HepG2 (cell line): ENCODE results near the gene TMIGD2. TPM values are rescaled to one million over a fixed set of nuclear protein-coding genes. Genes with fewer than 3 reads are reported as not detected.

Experiments used
- BRD4 ChIP-seq: sonication (generic); formaldehyde crosslinking; IDR thresholded peaks from 2 replicates; pipeline ENCODE4 v1.4.0; 2020; ENCODE audit warnings: missing genetic modification reagents
- EZH2 ChIP-seq: conservative IDR thresholded peaks from 2 replicates; pipeline ENCODE4 v1.6.1; 2012; ENCODE audit warnings: mild to moderate bottlenecking, low read depth, low read length, moderate library complexity
- FLYWCH1 ChIP-seq: sonication (generic); formaldehyde crosslinking; IDR thresholded peaks from 2 replicates; pipeline ENCODE4 v1.8.1; 2023; ENCODE audit warnings: mild to moderate bottlenecking, missing genetic modification reagents
- GPBP1L1 ChIP-seq: sonication (generic); formaldehyde crosslinking; IDR thresholded peaks from 2 replicates; pipeline ENCODE4 v1.5.0; 2020; ENCODE audit warnings: mild to moderate bottlenecking, missing genetic modification reagents
- NR2F1 ChIP-seq, 2 experiments: fragments of 450-650 bp in 1 of 2; formaldehyde crosslinking in 1 of 2; IDR thresholded peaks; 2 replicates each; pipeline versions ENCODE4 v1.5.0 to v1.6.1; 2016 to 2020; ENCODE audit warnings: mild to moderate bottlenecking in 1 of 2, missing compliant biosample characterization in 1 of 2, missing genetic modification reagents in 1 of 2, moderate library complexity in 1 of 2
- TOE1 ChIP-seq: sonication (generic); formaldehyde crosslinking; IDR thresholded peaks from 2 replicates; pipeline ENCODE4 v1.4.0; 2020; ENCODE audit warnings: mild to moderate bottlenecking, missing genetic modification reagents
- TOPORS ChIP-seq: sonication (generic); formaldehyde crosslinking; IDR thresholded peaks from 2 replicates; pipeline ENCODE4 v1.8.0; 2023; ENCODE audit warnings: mild to moderate bottlenecking, missing genetic modification reagents
- TSC22D2 ChIP-seq: sonication (generic); formaldehyde crosslinking; IDR thresholded peaks from 2 replicates; pipeline ENCODE4 v1.5.1; 2020; ENCODE audit warnings: missing genetic modification reagents, mild to moderate bottlenecking, borderline replicate concordance
- ZBTB20 ChIP-seq: sonication (generic); formaldehyde crosslinking; IDR thresholded peaks from 2 replicates; pipeline ENCODE4 v1.8.1; 2023; ENCODE audit warnings: missing genetic modification reagents, low read depth, mild to moderate bottlenecking, borderline replicate concordance
- ZBTB3 ChIP-seq: sonication (generic); formaldehyde crosslinking; IDR thresholded peaks from 2 replicates; pipeline ENCODE4 v1.4.0; 2020; ENCODE audit warnings: low read depth, mild to moderate bottlenecking, moderate library complexity, missing genetic modification reagents, borderline replicate concordance
- ZNF407 ChIP-seq: sonication (generic); formaldehyde crosslinking; IDR thresholded peaks from one replicate; pipeline ENCODE4 v1.5.1; 2020; ENCODE audit warnings: mild to moderate bottlenecking, missing genetic modification reagents; ENCODE audit errors: not compliant biosample characterization
- ZNF572 ChIP-seq: sonication (generic); formaldehyde crosslinking; IDR thresholded peaks from 2 replicates; pipeline ENCODE4 v1.5.1; 2020; ENCODE audit warnings: mild to moderate bottlenecking, missing genetic modification reagents
- ZNF7 ChIP-seq: IDR thresholded peaks from 2 replicates; pipeline ENCODE4 v1.6.1; 2016; ENCODE audit warnings: missing biosample characterization, missing genetic modification reagents
- polyA plus RNA-seq, 8 experiments: library from polyadenylated mRNA; depleted of rRNA in 3 of 8; stranded (reverse) in 7 of 8; unstranded in 1 of 8; fragments of >200 nt; fragmentation: Illumina TruSeq in 4 of 8; extraction: Trizol in 4 of 8; gene quantifications; 2 replicates each; pipeline versions ENCODE4 v1.2.1 to v1.2.3, GENCODE V29; 2011 to 2016; ENCODE audit warnings: low read depth in 4 of 8, missing spikeins in 1 of 8, mixed read lengths in 1 of 8; ENCODE audit not compliant: insufficient read depth in 1 of 8
- total RNA-seq, 5 experiments: library from RNA; depleted of rRNA; stranded (reverse); fragments of >200 nt; fragmentation: Illumina TruSeq; extraction: Trizol; gene quantifications; 2 replicates each; pipeline ENCODE4 v1.2.3, GENCODE V29; 2016; ENCODE audit warnings: low read depth in 1 of 5
- TF ChIP-seq, protein P1 (sequence below): sonication (generic); formaldehyde crosslinking; IDR thresholded peaks from 2 replicates; pipeline ENCODE4 v1.4.0; 2020; ENCODE audit warnings: low read depth, missing genetic modification reagents

TMIGD2 gene
- total and polyA plus RNA-seq, 2 of the 13 experiments (the other 11 are each of a cell fraction or from before 2014, with no cell fraction given): 0.11 to 1.0 TPM

- TF ChIP-seq ZNF407 (CRISPR knock-in tag) (peak; percentile 53), ZNF572 (CRISPR knock-in tag) (peak; percentile 79; the same call in 1 of the 2 replicates), FLYWCH1 (no peak), BRD4 (CRISPR knock-in tag) (peak; percentile 52; the same call in 1 of the 2 replicates), GPBP1L1 (no peak), EZH2 (no peak), TOE1 (CRISPR knock-in tag) (no peak), ZBTB3 (CRISPR knock-in tag) (no peak; the same call in 1 of the 2 replicates), ZNF7 (CRISPR knock-in tag) (no peak), NR2F1 (CRISPR knock-in tag; IDR thresholded peaks at IDR 0.05) (peak; percentile 72 to 82), TOPORS (CRISPR knock-in tag) (0 out of 2 replicates have a peak, but pooled peaks have one; percentile 29), ZBTB20 (CRISPR knock-in tag) (peak; percentile 95; the same call in 1 of the 2 replicates), TSC22D2 (0 out of 2 replicates have a peak, but pooled peaks have one; percentile 37)
- TF ChIP-seq, protein P1, sequence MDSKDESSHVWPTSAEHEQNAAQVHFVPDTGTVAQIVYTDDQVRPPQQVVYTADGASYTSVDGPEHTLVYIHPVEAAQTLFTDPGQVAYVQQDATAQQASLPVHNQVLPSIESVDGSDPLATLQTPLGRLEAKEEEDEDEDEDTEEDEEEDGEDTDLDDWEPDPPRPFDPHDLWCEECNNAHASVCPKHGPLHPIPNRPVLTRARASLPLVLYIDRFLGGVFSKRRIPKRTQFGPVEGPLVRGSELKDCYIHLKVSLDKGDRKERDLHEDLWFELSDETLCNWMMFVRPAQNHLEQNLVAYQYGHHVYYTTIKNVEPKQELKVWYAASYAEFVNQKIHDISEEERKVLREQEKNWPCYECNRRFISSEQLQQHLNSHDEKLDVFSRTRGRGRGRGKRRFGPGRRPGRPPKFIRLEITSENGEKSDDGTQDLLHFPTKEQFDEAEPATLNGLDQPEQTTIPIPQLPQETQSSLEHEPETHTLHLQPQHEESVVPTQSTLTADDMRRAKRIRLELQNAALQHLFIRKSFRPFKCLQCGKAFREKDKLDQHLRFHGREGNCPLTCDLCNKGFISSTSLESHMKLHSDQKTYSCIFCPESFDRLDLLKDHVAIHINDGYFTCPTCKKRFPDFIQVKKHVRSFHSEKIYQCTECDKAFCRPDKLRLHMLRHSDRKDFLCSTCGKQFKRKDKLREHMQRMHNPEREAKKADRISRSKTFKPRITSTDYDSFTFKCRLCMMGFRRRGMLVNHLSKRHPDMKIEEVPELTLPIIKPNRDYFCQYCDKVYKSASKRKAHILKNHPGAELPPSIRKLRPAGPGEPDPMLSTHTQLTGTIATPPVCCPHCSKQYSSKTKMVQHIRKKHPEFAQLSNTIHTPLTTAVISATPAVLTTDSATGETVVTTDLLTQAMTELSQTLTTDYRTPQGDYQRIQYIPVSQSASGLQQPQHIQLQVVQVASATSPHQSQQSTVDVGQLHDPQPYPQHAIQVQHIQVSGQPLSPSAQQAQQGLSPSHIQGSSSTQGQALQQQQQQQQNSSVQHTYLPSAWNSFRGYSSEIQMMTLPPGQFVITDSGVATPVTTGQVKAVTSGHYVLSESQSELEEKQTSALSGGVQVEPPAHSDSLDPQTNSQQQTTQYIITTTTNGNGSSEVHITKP (CRISPR knock-in tag): peak; percentile 85; the same call in 1 of the 2 replicates
Measured at GRCh38 chr19:4310247-4311121, 8.3 kb upstream of the TMIGD2 start (continued).
